Breast epithelium (tissue), 4 donors: ENCODE data around the gene LRRC15. TPM values are rescaled to one million over a fixed set of nuclear protein-coding genes. Genes with fewer than 3 reads are reported as not detected.

ENCODE experiments used
- DNase-seq, 2 donors: peaks; one replicate each; pipeline ENCODE4 v3.0.0-alpha.2; 2019; ENCODE audit warnings: low spot score in 2 of 2
- H3K27ac ChIP-seq, 2 donors: fragments of 200-600 bp; sonication (generic) in 1 of 2; one replicate each; pipeline ENCODE4 v1.5.1; 2016 to 2019; ENCODE audit warnings: mild to moderate bottlenecking in 1 of 2
- H3K27me3 ChIP-seq, 2 donors: fragments of 200-600 bp; sonication (generic) in 1 of 2; one replicate each; pipeline versions ENCODE4 v1.5.1 to v1.6.0; 2017 to 2019; ENCODE audit warnings: control low read depth in 1 of 2, mild to moderate bottlenecking in 1 of 2
- H3K36me3 ChIP-seq: fragments of 200-600 bp; one replicate; pipeline ENCODE4 v1.5.1; 2019
- H3K4me1 ChIP-seq, 2 donors: fragments of 200-600 bp; sonication (generic); one replicate each; pipeline ENCODE4 v1.5.1; 2016 to 2019; ENCODE audit warnings: control low read depth in 1 of 2
- H3K4me3 ChIP-seq, 3 donors: fragments of 200-600 bp; sonication (generic); 1 replicate in 2 of 3; 2 replicates in 1 of 3; pipeline ENCODE4 v1.5.1; 2016 to 2019; ENCODE audit warnings: mild to moderate bottlenecking in 3 of 3, moderate library complexity in 2 of 3
- H3K9me3 ChIP-seq, 2 donors: fragments of 200-600 bp; sonication (generic) in 1 of 2; one replicate each; pipeline ENCODE4 v1.5.1; 2016 to 2019; ENCODE audit warnings: control low read depth in 1 of 2
- POLR2A ChIP-seq: fragments of 450-650 bp; IDR thresholded peaks from one replicate; pipeline ENCODE4 v1.6.1; 2016; ENCODE audit warnings: antibody characterized with exemption, mild to moderate bottlenecking, moderate library complexity
- POLR2AphosphoS5 ChIP-seq, 3 donors: sonication (generic); formaldehyde crosslinking; IDR thresholded peaks; one replicate each; pipeline ENCODE4 v1.6.1; 2017; ENCODE audit warnings: antibody characterized with exemption in 3 of 3
- intact Hi-C: fragments of 100-400 bp; cut with DNase I; formaldehyde crosslinking; loops from one replicate; pipeline ENCODE4 v1.15.1; 2023; ENCODE audit warnings: low total_unique reads
- total RNA-seq, 3 donors: library from RNA; depleted of rRNA; stranded (reverse); fragments of >200 nt; gene quantifications; one replicate each; pipeline ENCODE4 v1.1.0, GENCODE V29; 2016
- TF ChIP-seq, protein P1 (sequence below), 3 donors: fragments of 450-650 bp; IDR thresholded peaks; one replicate each; pipeline ENCODE4 v1.5.1; 2016 to 2017; ENCODE audit warnings: antibody characterized with exemption in 3 of 3, mild to moderate bottlenecking in 3 of 3, moderate library complexity in 3 of 3

LRRC15 gene
- total RNA-seq, 3 donors from 2014 or later = 0.15 to 0.48 (median 0.33) TPM

DNA sequence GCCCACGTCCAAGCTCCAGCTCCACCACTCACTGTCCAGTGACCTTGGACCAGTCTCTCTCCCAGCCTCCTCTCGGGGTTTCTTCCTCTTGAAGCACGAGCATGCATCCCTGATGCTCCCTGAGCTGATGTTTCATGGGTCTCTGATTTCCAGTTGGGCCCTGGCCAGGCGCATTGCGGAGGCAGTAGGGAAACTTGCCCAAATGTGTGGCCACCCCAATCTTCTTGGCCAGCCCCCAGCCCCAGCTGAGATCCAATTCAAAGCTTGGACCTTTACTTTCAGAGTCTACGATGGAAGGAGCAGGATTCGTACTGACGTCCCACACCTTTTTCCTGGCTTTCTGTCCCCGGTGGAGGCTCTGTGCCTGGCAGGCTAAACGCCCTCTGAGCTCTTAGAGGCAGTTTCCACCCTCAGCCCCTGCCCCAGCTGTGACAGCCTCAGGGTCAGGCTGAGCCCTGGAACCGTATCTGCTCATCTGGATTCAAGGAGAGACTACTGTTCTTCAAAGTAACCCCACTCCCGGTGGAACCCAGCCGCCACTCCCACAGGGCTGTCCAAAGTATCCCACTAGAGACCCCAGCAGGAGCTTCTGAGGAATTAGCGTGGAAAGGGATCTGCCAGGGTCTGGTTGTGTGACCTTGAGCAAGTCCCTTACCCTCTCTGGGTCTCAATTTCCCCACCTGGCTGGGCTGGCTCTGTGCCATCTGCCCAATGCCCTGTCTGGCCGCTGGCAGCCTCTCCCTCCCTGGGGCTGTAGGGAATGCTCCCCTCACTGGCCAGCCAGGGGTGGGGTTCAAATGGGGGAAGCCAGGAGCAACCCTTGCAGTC, 55.8 kb downstream of the LRRC15 start:
- no peak for DNase-seq
- H3K27ac ChIP-seq = peak overlapping the region; percentile 68 to 81
- H3K36me3 ChIP-seq = no peaks in the 10 kb centered on the region
- TF ChIP-seq POLR2A = no peak
- TF ChIP-seq, protein P1, sequence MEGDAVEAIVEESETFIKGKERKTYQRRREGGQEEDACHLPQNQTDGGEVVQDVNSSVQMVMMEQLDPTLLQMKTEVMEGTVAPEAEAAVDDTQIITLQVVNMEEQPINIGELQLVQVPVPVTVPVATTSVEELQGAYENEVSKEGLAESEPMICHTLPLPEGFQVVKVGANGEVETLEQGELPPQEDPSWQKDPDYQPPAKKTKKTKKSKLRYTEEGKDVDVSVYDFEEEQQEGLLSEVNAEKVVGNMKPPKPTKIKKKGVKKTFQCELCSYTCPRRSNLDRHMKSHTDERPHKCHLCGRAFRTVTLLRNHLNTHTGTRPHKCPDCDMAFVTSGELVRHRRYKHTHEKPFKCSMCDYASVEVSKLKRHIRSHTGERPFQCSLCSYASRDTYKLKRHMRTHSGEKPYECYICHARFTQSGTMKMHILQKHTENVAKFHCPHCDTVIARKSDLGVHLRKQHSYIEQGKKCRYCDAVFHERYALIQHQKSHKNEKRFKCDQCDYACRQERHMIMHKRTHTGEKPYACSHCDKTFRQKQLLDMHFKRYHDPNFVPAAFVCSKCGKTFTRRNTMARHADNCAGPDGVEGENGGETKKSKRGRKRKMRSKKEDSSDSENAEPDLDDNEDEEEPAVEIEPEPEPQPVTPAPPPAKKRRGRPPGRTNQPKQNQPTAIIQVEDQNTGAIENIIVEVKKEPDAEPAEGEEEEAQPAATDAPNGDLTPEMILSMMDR (IDR thresholded peaks at IDR 0.05) = peak in 1 of 3 donors; percentile 19
- TF ChIP-seq POLR2AphosphoS5 (IDR thresholded peaks at IDR 0.05) = peak in 1 of 3 donors; percentile 53
- H3K4me3 ChIP-seq = no peak overlapping the region
- no peaks in the 10 kb centered on the region for H3K27me3 ChIP-seq
- peaks cover 2 to 5% of the 10 kb centered on the region in 2 donors for H3K9me3 ChIP-seq
- intact Hi-C loops = loop anchor here (10.0 kb wide), 1 partner anchor 179 kb away; the partner anchor contains the start of gene HES1
- peaks cover 9 to 16% of the 10 kb centered on the region in 2 donors for H3K4me1 ChIP-seq

DNA sequence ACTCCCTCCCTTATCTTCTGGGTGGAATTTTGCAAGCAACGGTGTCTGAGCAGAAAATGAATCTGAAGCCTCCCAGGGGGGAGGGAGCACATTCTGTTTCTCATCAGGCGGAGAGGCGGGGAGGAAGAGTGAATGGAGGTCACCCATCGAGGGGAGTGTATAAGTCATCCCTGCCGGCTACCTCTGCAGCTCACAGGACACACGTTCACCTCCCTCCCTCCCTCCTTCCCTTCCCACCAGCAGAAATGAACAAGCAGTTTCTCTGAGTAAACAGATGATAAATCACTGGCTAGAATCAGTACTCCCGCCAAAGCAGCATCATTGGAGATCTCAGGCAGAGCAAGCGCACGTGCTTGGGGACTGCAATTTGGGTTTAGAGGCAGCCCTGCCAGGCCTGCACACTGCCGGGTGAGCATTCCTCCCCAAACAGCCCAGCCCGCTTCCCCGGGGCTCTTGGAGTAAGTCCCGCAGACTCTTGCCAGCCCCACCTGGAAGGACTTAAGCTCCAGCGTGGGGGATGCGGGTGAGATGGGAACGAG, 56.7 kb downstream of the LRRC15 start:
- Histone ChIP-seq H3K4me3 (peak overlapping the region in 1 of 3 donors; percentile 32), H3K36me3 (no peaks in the 10 kb centered on the region), H3K4me1 (peaks cover 9 to 16% of the 10 kb centered on the region in 2 donors), H3K9me3 (no peaks in the 10 kb centered on the region), H3K27ac (peak overlapping the region; percentile 68 to 81), H3K27me3 (no peaks in the 10 kb centered on the region)
- TF ChIP-seq, protein P1 (IDR thresholded peaks at IDR 0.05) = no peak
- TF ChIP-seq POLR2A (no peak), POLR2AphosphoS5 (IDR thresholded peaks at IDR 0.05) (peak; percentile 34 to 87 (median 54))
- peak in 1 of 2 donors; percentile 65 for DNase-seq
- intact Hi-C loops = loop anchor here (10.0 kb wide), 1 partner anchor 178 kb away; the partner anchor contains the start of gene HES1

DNA sequence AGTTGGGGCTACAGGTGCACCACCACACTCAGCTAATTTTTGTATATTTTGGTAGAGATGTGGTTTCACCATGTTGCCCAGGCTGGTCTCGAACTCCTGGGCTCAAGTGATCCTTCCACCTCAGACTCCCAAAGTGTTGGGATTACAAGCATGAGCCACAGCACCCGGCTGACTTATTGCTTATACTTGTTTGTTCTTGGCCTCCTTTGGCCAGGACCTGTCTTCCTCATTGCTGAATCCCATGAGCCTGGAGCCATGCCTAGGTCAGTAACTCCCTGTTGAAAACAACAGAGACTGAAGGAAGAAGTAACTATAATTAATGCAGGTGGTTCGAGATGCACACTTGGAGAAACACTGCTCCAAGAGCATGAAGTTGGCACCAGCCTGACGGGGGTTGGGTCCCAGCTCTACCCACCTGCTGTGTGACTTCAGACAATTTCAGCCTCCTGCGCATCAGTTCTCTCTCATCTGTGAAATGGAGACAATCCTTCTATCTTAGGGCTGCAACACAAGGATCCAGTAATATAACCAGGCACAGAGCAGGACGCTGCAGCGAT, 57.3 kb downstream of the LRRC15 start:
- peak overlapping the region; percentile 68 to 81 for H3K27ac ChIP-seq
- no peaks in the 10 kb centered on the region for H3K36me3 ChIP-seq
- no peaks in the 10 kb centered on the region for H3K27me3 ChIP-seq
- H3K4me3 ChIP-seq = peak overlapping the region in 1 of 3 donors; percentile 32
- H3K9me3 ChIP-seq = no peaks in the 10 kb centered on the region
- TF ChIP-seq, protein P1 (IDR thresholded peaks at IDR 0.05) = no peak
- TF ChIP-seq POLR2A (no peak), POLR2AphosphoS5 (IDR thresholded peaks at IDR 0.05) (no peak)
- H3K4me1 ChIP-seq = peaks cover 9 to 16% of the 10 kb centered on the region in 2 donors
- intact Hi-C loops = loop anchor here (10.0 kb wide), 1 partner anchor 177 kb away; the partner anchor contains the start of gene HES1
- peak in 1 of 2 donors; percentile 83 for DNase-seq

DNA sequence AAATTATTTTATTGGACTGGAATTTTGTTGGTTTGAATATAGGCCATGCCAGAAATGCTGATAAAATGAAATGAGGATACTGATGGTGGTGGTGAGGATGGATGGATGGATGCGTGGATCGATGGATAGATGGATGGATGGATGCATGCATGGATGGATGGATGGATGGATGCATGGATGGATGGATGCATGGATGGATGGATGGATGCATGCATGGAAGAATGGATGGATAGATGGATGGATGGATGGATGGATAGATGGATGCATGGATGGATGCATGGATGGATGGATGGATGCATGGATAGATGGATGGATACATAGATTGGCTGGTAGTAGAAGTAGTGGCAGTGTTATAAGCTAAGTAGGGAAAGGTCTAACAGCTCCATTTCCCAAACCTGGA, 58.5 kb downstream of the LRRC15 start:
- Histone ChIP-seq H3K4me1 (peaks cover 9 to 12% of the 10 kb centered on the region in 2 donors), H3K36me3 (no peaks in the 10 kb centered on the region), H3K27me3 (no peaks in the 10 kb centered on the region), H3K4me3 (no peak overlapping the region), H3K9me3 (no peaks in the 10 kb centered on the region), H3K27ac (no peak overlapping the region)
- TF ChIP-seq, protein P1 (IDR thresholded peaks at IDR 0.05) = no peak
- TF ChIP-seq POLR2A (no peak), POLR2AphosphoS5 (IDR thresholded peaks at IDR 0.05) (no peak)
- intact Hi-C loops = loop anchor here (10.0 kb wide), 1 partner anchor 176 kb away; the partner anchor contains the start of gene HES1
- no peak for DNase-seq
